NCI-H1436 treated with DMSO at 0.1 percent for 48 hours (cell line): ENCODE measurements around the gene SLC10A1.
A peak's percentile ranks its signal among the peaks of the same experiment; 100 is the strongest.
"Not testable (repeated sequence)": the region's sequence is repeated elsewhere in the genome, so short reads cannot be mapped to it uniquely, and the experiment has no call there.

Source experiments
- DNase-seq: peaks from one replicate; lab custom pipeline; 2025; lab: John Stamatoyannopoulos, UW

SLC10A1 gene

DNA sequence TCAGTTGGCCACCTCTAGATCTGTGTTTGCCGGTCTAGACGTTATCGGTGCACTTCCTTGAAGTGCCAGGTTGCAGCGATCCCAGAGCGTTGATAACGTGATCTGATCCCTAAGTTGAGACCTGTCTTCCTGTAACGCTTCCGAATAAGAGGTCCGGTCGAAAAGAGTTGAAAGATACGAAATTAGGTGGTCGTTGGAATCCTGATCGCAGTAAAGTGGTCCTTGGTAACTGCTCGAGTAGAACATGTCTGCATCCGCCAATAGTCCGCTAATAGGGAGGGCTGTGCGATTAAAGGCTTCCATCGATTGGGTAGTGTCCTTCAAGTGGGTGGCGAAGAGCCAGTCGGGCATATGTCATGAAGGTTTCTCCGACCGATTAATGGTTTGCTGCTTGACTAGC is 27.4 kb downstream of the SLC10A1 start:
- DNase-seq: no peak

- no peak for DNase-seq
Observed at GRCh38 chr14:69768873-69769272, 28.2 kb downstream of the SLC10A1 start.

DNA sequence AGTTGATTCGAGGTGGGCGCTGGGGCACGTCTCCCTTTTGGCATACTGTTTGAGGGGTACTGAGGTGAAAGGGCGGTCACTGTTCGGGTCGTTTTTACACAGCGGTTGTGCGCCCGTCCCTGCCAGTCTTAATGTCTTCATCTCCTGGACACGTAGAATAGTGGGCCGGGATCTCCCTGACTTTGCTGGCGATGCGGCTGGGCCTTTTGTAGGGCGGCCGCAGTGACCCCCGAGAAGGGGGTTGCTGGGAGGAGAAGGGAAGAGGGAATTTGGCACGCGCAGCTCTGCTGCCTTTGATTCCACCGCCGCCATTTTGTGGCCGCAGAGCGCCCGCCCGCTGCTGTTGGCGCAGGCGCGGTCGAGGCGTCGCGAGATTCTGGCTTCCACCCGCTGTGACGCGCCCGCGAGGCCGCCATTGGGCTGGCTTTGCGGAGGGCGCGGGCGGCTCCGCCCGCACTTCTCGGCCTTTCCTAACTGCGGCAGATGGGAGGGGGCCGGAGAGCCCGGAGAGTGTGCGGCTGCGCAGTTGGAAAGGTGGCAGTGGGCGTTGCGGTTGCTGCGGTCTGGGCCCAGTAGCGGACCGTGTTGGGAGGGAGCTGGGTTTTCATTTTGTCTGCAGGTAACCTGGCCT is 29.6 kb downstream of the SLC10A1 start:
- DNase-seq: peak; percentile 52

- DNase-seq: peak; percentile 73
Observed at GRCh38 chr14:69766984-69767368, 30.1 kb downstream of the SLC10A1 start, which contains the start of gene SRSF5. TSS of gene SRSF5 (plus strand) at chr14:69767142. CDS start at chr14:69768157, 1,015 bp downstream.

DNA sequence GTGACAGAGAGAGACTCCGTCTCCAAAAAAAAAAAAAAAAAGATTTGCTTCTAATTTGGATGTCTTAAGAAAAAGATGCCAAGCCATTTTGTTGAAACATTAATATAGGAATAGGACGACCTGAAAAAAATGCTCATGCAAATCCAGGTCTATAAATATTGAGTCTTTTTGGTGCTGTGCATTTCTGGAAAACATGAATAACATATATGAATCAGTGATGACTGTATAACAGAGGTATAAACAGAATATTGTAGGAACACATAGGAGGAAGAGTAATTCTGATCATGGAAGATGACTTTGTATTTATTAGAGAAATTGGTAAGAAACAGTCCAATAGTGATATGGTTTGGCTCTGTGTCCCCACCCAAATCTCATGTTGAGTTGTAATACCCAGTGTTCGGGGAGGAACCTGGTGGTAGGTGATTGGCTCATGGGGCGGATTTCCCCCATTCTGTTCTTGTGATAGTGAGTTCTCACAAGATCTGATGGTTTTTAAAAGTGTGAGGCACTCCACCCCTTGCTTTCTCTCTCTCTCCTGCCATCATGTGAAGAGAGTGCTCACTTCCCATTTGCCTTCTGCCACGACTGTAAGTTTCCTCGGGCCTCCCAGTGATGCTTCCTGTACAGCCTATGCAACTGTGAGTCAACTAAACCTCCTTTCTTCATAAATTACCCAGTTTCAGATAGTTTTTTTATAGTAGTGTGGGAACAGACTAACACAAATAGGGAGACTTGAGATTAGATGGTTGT is 33.1 kb downstream of the SLC10A1 start:
- no peak for DNase-seq

DNA sequence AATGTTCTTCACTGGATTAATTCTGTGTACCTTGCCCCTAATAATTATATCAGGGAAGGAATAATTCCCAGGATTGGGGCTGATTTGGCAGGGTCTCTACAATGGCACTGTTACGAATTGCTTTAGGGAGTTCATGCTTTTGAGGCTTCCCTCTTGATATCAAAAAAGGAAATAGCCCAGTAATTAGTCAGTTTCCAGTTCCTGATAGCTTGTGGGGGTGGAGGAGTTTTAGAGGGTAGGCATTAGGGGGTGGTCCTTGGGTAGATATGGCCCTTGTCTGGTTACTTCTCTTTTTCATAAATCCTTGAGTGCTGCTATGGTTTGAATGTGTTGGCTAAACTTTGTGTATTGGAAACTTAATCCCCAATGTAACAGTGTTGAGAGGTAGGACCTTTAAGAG is 36.2 kb downstream of the SLC10A1 start:
- no peak for DNase-seq

DNA sequence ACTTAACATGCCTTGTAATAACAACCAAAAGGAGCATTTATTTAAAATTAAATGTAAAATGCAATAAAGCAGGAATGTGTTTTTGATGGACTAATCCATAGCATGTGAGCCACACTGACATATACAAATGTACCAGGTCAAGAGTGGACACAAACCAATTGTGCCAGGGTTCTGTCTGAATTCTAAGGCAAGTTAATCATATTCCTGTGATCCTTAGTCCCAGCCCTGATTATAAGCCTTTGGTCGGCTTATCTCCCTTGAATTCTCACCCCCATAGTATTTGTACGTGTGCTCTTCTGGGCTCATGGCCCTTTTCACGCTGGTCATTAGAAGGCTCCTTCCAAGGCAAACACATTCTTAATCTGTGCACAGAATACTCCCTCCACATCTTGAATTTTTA is 40.7 kb downstream of the SLC10A1 start:
- DNase-seq: no peak

DNA sequence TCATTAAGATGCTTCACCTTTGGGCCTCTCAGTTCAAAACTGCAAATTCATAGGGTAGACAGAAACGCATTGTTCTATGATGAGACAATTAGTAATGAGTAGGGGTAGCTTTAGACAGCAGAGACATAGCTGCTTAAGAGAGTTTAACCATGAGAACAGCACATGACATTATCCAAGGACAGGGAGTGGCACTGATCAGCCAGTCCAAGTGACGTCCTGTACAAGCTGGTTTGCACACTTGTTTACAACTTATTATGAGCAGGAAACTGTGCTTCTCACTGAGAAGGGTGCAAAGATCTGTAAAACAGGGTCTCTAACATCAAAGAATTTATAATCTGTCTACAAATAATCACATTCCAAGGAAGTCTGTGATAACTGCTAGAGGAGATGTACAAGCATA is 41.3 kb downstream of the SLC10A1 start:
- DNase-seq: no peak

GRCh38 chr14:69755296-69755695 is 41.7 kb downstream of the SLC10A1 start:
- no peak for DNase-seq

DNA sequence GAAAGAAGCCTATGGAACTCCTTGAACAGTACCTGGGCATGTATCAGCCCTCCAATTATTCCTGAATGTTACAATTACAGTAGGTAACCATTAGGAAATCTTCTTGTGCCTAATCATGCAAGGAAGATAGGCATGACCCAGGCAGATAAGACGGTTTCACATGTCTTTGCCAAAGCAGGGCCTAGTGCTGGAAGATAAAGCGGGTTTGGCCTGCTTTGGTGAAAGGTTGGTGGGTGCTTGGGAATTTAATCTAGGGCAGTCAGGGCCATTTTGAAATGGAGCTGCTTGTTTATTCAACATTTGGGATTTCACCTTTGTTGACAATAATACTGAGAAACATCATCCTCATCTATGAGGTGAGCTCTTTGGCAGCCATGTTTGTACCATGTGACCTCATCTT is 42.6 kb downstream of the SLC10A1 start:
- DNase-seq: no peak

DNA sequence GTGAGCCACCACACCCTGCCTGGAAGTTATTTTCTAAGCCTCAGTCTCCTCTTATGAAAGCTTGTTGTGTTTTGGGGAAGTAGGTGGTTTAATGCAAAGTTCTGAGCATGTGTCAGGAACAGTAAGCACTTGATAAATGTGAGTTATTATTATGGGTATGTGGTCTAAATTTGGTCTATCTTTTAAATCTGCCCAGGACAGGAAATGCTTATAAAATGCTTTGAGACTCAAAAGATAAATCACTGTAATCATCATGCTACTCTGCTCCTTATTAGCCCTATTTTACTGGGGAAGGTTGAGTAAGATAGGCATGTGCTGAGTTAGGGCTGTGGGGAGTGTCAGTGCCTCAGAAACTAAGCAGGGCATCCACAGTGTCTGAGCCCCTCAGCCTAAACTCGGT is 43.2 kb downstream of the SLC10A1 start:
- DNase-seq: no peak

GRCh38 chr14:69752773-69753172 is 44.3 kb downstream of the SLC10A1 start:
- no peak for DNase-seq

DNA sequence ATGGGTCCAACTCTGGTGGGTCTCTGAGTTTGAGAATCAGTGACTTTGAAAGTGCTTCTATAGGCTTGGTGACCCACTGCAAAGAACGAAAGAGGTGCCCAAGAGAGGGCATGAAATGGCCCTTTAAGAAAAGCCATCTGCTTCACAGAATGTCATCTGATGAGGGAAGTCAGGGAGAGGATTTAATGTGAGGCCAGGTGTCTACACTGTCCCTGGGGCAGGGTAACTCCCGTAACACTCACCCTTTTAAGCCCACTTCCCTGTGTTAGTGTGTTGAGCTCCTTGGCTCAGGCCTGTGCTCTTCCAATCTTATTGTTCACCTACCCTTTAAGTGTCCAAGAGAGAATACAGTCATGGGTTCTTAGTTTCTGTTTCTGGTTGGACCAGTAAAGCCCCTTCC is 46.5 kb downstream of the SLC10A1 start:
- no peak for DNase-seq

- DNase-seq: no peak
Observed at GRCh38 chr14:69749956-69750355, 47.1 kb downstream of the SLC10A1 start.

DNA sequence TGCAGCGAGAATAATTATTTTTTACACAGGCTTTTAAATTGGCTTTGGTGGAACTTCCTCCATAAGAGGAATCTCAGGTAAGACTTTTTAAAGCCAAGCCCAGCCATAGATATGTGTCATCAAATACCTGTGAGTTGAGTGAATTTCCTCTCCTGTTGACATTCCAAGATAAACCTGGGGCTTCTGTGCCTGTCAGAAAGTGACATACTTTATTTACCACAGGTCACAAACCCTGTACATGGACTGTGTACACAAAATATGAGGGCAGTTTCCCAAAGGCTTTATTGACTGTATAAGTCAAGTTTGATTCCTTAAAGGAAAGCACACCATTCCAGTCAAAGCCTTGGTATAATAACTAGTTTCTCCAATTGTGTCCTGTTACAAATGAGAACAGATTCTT is 56.0 kb downstream of the SLC10A1 start:
- no peak for DNase-seq

DNA sequence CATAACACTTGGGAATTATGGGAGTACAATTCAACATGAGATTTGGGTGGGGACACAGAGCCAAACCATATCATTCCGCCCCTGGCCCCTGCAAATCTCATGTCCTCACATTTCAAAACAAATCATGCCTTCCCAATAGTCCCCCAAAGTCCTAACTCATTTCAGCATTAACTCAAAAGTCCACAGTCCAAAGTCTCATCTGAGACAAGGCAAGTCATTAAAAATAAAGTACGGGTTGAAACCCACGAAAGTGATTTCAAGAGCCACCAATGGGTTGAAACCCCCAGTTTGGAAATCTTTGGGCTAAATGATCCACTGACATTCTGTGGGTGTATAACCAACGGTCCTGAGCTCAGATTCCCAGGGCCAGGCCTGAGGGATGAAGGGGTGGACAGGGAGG is 60.6 kb downstream of the SLC10A1 start:
- DNase-seq: not testable (repeated sequence)

DNA sequence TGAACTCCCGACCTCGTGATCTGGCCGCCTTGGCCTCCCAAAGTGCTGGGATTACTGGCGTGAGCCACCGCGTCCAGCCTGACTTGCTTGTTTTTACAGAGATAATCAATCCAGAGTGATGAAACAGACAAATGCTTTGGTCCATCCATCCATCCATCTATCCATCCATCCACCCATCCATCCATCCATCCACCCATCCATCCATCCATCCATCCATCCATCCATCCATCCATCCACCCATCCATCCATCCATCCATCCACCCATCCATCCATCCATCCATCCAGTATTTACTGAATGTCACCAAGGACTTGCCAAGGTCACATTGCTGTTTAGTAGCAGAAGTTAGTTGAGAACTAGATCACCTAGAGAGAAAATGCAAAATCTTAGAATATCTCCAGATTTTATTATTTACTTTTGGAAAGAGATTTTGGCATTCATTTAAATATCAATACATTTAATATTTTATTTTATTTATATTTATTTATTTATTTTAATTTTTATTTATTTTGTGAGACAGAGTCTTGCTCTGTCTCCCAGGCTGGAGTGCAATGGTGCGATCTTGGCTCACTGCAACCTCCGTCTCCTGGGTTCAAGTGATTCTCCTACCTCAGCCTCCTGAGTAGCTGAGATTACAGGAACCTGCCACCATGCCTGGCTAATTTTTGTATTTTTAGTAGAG is 65.0 kb downstream of the SLC10A1 start:
- not testable (repeated sequence) for DNase-seq

GRCh38 chr14:69727860-69728259 is 69.2 kb downstream of the SLC10A1 start:
- DNase-seq: no peak

DNA sequence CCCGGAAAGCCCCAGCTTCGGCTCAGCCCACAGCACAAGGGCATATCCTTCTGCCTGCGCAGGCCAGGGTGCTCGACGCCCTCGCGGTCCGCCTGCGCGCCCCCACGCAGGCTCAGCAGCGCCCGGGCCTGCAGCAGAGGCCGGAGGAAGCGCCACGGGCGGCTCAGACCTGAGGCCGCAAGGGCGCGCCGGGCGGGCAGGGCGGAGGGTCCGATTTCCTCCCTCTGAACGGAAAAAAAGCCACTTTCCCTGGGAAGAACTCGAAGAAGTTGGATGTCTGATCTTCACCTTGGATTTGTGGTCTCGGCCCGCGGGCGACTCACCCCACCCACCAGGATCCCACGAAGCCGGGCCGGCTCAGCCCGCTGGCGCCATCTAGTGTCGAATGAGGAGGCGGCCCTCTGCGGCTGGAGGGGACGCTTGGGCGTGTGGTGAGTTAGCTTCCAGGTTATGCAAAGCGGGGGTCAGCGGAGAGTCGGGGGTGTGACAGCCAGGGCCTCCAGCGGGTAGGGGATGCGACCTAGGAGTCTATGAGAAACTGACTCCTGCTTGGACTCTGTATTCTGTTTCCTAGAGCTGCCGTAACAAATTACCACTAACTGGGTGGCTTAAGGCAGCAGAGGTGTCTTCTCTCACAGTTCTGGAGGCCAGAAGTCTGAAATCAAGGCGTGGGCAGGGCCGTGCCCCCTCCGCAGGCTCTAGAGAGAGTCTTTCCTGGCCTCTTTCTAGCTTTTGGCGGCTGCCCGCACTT is 70.1 kb downstream of the SLC10A1 start:
- DNase-seq: no peak
